Limb (tissue), 2 donors: ENCODE results near the gene SLC25A18.
A peak's percentile ranks its signal among the peaks of the same experiment; 100 is the strongest.
"Not testable (repeated sequence)": the region's sequence is repeated elsewhere in the genome, so short reads cannot be mapped to it uniquely, and the experiment has no call there.

Source experiments
- DNase-seq, 2 donors: peaks; one replicate each; pipeline ENCODE4 v3.0.0-alpha.2; 2016; ENCODE audit errors: extremely low spot score in 2 of 2

SLC25A18 gene

GRCh38 chr22:17606496-17606895, 43.2 kb downstream of the SLC25A18 start:
- DNase-seq: peak; percentile 44 to 63

- no peak for DNase-seq
These were observed 44.7 kb downstream of the SLC25A18 start for GRCh38 chr22:17607891-17608521.

GRCh38 chr22:17612057-17612456, 48.8 kb downstream of the SLC25A18 start:
- no peak for DNase-seq

- DNase-seq: no peak
These were observed 50.0 kb downstream of the SLC25A18 start for GRCh38 chr22:17613280-17613679.

GRCh38 chr22:17627961-17628405, 64.7 kb downstream of the SLC25A18 start:
- no peak for DNase-seq

- DNase-seq: peak; percentile 97
These were observed 65.3 kb downstream of the SLC25A18 start, which contains the start of gene ATP6V1E1 for GRCh38 chr22:17628406-17629172. TSS of gene ATP6V1E1 (minus strand) at chr22:17628749. CDS start at chr22:17628635, 114 bp downstream.

- DNase-seq: no peak
These were observed 65.8 kb downstream of the SLC25A18 start for GRCh38 chr22:17629173-17629489.

- DNase-seq: no peak
These were observed 66.3 kb downstream of the SLC25A18 start for GRCh38 chr22:17629641-17630040.

- DNase-seq: no peak
These were observed 67.8 kb downstream of the SLC25A18 start for GRCh38 chr22:17631076-17631565.

GRCh38 chr22:17633217-17633997, 70.1 kb downstream of the SLC25A18 start:
- no peak for DNase-seq

GRCh38 chr22:17633998-17634323, 70.7 kb downstream of the SLC25A18 start:
- no peak for DNase-seq

GRCh38 chr22:17634696-17635095, 71.4 kb downstream of the SLC25A18 start:
- DNase-seq: no peak

- DNase-seq: not testable (repeated sequence)
These were observed 73.6 kb downstream of the SLC25A18 start for GRCh38 chr22:17636850-17637249.

GRCh38 chr22:17637490-17638181, 74.3 kb downstream of the SLC25A18 start:
- no peak for DNase-seq

GRCh38 chr22:17638182-17638431, 74.8 kb downstream of the SLC25A18 start:
- DNase-seq: no peak

GRCh38 chr22:17638432-17639246, 75.3 kb downstream of the SLC25A18 start, which contains the start of gene BCL2L13:
TSS of gene BCL2L13 (plus strand) at chr22:17638757. CDS start at chr22:17655712, 16,955 bp downstream.
- DNase-seq: peak; percentile 87 to 95

GRCh38 chr22:17639247-17639741, 76.0 kb downstream of the SLC25A18 start:
- peak; percentile 47 to 76 for DNase-seq
